HFF-Myc (cell line): ENCODE measurements around the gene ARL3.
"Not testable (repeated sequence)": the region's sequence is repeated elsewhere in the genome, so short reads cannot be mapped to it uniquely, and the experiment has no call there.

Source experiments
- DNase-seq: peaks from one replicate; pipeline ENCODE4 v3.0.0-alpha.2; 2011; ENCODE audit warnings: low read depth; ENCODE audit errors: extremely low read depth
- H3K4me3 ChIP-seq: replicated peaks from 2 replicates; pipeline ENCODE4 v1.5.1; 2011; ENCODE audit warnings: low read depth, mild to moderate bottlenecking, control low read depth, low read length
- TF ChIP-seq, protein P1 (sequence below): IDR thresholded peaks from 2 replicates; pipeline ENCODE4 v1.5.1; 2012; ENCODE audit warnings: mild to moderate bottlenecking, low read depth, low read length, control low read depth; ENCODE audit errors: missing control alignments

The ARL3 gene

DNA sequence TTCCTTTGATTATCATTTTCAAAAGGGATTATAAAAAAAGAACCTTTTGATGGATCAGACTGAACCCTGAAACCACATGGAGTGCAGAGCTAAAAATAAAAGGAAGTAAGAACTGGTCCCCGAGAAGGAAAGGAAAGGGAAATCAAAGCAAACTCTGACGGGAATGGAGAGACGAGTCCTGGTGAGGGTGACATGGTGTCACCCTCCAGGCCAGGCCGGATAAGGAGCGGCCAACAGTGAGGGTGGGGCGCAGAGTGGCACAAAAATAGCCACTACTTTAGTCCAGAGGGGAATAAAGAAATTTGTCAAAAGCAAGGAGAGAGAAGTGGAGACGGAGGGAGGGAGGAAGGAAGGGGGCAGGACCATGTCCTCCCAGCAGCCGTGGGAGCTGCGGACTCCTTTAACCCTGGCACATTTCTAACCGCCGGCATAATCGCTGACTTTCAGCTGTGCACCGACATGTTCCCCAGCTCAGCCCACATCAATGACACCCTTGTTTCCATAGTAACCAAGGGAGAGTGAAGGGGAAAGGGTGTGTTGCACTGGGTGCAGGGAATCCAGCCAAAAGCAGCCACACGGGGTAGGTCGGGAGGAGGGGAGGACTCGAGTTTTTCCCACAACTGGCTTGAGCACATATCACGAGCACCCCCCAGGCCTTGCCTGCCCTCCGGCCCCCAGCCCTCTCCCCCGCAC is 40.2 kb downstream of the ARL3 start:
- peak; percentile 41 for DNase-seq
- TF ChIP-seq, protein P1, sequence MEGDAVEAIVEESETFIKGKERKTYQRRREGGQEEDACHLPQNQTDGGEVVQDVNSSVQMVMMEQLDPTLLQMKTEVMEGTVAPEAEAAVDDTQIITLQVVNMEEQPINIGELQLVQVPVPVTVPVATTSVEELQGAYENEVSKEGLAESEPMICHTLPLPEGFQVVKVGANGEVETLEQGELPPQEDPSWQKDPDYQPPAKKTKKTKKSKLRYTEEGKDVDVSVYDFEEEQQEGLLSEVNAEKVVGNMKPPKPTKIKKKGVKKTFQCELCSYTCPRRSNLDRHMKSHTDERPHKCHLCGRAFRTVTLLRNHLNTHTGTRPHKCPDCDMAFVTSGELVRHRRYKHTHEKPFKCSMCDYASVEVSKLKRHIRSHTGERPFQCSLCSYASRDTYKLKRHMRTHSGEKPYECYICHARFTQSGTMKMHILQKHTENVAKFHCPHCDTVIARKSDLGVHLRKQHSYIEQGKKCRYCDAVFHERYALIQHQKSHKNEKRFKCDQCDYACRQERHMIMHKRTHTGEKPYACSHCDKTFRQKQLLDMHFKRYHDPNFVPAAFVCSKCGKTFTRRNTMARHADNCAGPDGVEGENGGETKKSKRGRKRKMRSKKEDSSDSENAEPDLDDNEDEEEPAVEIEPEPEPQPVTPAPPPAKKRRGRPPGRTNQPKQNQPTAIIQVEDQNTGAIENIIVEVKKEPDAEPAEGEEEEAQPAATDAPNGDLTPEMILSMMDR, result no peak
- H3K4me3 ChIP-seq, result peak overlapping the region; percentile 1; the same call in 1 of the 2 replicates

DNA sequence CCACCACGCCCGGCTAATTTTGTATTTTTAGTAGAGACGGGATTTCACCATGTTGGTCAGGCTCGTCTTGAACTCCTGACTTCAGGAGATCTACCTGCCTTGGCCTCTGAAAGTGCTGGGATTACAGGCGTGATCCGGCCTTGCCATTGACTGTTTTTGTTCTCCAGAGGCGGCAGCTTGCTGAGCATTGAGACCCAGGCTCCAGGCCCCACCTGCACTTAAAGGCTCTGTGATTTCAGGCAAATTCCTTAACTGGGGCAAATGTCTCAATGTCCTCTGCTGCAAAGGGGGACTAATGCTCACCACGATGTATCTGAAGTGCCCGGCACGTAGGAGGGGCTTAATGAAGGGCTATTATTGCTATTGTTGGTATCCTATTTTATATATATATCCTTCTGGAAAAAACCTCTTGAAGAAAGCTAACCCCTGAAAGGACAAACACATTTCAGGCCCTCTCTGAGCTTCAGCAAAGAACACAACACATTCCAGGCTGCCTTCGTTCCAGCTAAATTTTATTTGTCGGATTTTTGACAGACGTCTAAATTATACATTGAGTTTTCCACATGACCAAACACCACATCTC is 40.9 kb downstream of the ARL3 start:
- TF ChIP-seq, protein P1, result no peak
- H3K4me3 ChIP-seq, result no peak overlapping the region

GRCh38 chr10:102670871-102671434 is 43.2 kb downstream of the ARL3 start:
- TF ChIP-seq, protein P1, result no peak
- no peak overlapping the region for H3K4me3 ChIP-seq
- DNase-seq, result no peak

More for the DNA sequence above, 40.9 kb downstream of the ARL3 start:
- DNase-seq, result no peak

DNA sequence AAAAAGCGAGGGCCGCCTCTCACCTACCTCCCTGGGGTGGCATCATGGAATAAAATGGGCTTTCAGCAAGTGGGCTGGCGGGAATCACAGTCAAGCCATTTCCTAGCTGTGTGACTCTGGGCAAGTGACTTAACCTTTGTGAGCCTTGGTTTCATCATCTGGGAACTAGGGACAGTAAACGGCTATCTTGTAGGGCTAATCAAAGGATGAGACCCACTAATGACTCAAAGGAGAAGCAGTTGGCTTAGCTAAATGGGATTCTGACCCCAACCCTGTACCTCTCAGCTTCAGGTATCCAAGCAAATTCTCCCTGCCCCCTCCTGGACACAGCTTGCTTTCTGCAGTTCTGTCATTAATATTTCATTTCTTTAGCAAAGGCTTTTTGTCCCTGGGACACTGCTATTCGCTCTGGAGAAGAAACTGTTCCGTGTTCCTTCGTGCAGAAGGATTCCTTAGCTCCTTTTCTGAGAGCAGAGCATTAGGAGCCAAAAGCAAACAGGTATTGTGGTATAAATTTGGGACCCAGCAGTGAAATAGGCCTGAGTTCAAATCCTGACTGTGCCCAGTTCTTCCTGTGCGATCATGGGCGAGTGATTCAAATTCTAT is 44.0 kb downstream of the ARL3 start:
- TF ChIP-seq, protein P1, result no peak
- no peak for DNase-seq
- H3K4me3 ChIP-seq, result no peak overlapping the region

- no peak overlapping the region for H3K4me3 ChIP-seq
- DNase-seq, result no peak
- TF ChIP-seq, protein P1, result peak; percentile 30
These were observed 44.8 kb downstream of the ARL3 start for GRCh38 chr10:102669206-102670064.

DNA sequence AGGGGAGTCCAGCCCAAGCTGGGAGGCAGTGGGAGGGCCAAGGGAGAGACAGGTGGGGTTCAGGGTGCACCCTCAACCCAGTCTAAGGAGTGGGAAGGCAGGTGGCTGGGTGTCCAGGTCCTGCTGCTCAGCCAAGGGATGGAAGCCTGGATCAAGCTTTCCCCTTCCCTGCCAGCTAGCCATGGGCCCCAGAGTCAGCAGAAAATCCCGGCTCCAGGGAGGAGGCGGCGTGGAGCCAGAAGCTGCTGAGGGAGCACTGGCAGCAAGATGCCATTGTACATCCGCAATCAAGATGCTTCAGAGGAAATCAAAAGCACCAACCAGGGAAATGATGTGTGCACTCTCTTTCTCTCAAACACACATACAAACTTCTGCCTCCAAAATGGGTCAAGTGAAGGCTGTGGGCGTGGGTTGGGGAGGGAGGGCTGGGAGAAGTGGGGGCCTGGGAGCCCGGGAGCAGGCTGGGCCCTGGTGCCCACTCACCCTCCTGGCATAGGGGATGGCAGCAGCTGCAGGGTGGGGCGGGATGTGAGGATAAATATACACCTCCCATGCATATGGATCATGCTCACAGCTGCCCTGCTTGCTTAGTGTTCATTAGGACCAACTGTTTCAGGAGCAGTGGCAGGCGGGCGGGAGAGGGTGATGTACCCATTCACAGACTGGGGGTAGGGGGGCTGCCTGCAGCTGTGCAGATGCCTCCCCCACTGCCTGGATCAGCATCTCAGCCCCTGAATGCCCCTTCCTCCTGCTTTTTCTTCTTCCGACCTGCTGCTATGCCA is 45.7 kb downstream of the ARL3 start:
- no peak overlapping the region for H3K4me3 ChIP-seq
- TF ChIP-seq, protein P1, result no peak
- DNase-seq, result no peak

GRCh38 chr10:102667411-102667810 is 46.8 kb downstream of the ARL3 start:
- not testable (repeated sequence) for DNase-seq, H3K4me3 ChIP-seq
